Fibroblast of skin of abdomen (primary cell): ENCODE results near the gene ZNF664.

Experiments
- DNase-seq: peaks from one replicate; pipeline ENCODE4 v3.0.0-alpha.2; 2013

The ZNF664 gene

GRCh38 chr12:123958876-123959275 lies 14.1 kb upstream of the ZNF664 start:
- DNase-seq: no peak

- no peak for DNase-seq
Observed at GRCh38 chr12:123960029-123960735, 12.8 kb upstream of the ZNF664 start.

- DNase-seq: no peak
Observed at GRCh38 chr12:123960856-123961255, 12.2 kb upstream of the ZNF664 start.

GRCh38 chr12:123961585-123962345 lies 11.2 kb upstream of the ZNF664 start:
- no peak for DNase-seq

- DNase-seq: no peak
Observed at GRCh38 chr12:123962513-123962912, 10.5 kb upstream of the ZNF664 start.

GRCh38 chr12:123963821-123964220 lies 9.2 kb upstream of the ZNF664 start:
- no peak for DNase-seq

GRCh38 chr12:123965382-123965781 lies 7.6 kb upstream of the ZNF664 start:
- no peak for DNase-seq

- DNase-seq: peak; percentile 75
Observed at GRCh38 chr12:123966596-123966995, 6.4 kb upstream of the ZNF664 start.

- no peak for DNase-seq
Observed at GRCh38 chr12:123967121-123967586, 5.9 kb upstream of the ZNF664 start.

GRCh38 chr12:123971449-123971769 lies 1.6 kb upstream of the ZNF664 start:
- DNase-seq: peak; percentile 19

GRCh38 chr12:123971770-123972456 lies 1.1 kb upstream of the ZNF664 start:
- no peak for DNase-seq

- no peak for DNase-seq
Observed at GRCh38 chr12:123973552-123974341, 732 bp downstream of the ZNF664 start.

- DNase-seq: no peak
Observed at GRCh38 chr12:123976227-123976826, 3.3 kb downstream of the ZNF664 start.

GRCh38 chr12:123979566-123979965 lies 6.6 kb downstream of the ZNF664 start:
- no peak for DNase-seq

GRCh38 chr12:123982269-123982668 lies 9.3 kb downstream of the ZNF664 start:
- no peak for DNase-seq

GRCh38 chr12:123983822-123984485 lies 10.9 kb downstream of the ZNF664 start:
- peak; percentile 64 for DNase-seq

- DNase-seq: no peak
Observed at GRCh38 chr12:123984903-123985302, 11.9 kb downstream of the ZNF664 start.

- DNase-seq: no peak
Observed at GRCh38 chr12:123986374-123986965, 13.5 kb downstream of the ZNF664 start.

- DNase-seq: no peak
Observed at GRCh38 chr12:123987022-123987421, 14.0 kb downstream of the ZNF664 start.

GRCh38 chr12:123989168-123989567 lies 16.2 kb downstream of the ZNF664 start:
- no peak for DNase-seq

- no peak for DNase-seq
Observed at GRCh38 chr12:123989753-123990152, 16.7 kb downstream of the ZNF664 start.
